WTC11 (cell line): ENCODE data around the gene ADCY1. TPM values are rescaled to one million over a fixed set of nuclear protein-coding genes. Genes with fewer than 3 reads are reported as not detected.

Source experiments
- ATAC-seq: fragments of 200-7000 bp; cut with Tn5 transposase; 2 replicates; pipeline ENCODE4 v1.10.0; 2021; ENCODE audit warnings: mild to moderate bottlenecking, moderate library complexity
- CTCF ChIA-PET: fragments of 300-600 bp; sonication (Branson Sonifier 250); formaldehyde crosslinking; loops from one replicate; lab custom pipeline; 2021; ENCODE audit warnings: antibody characterized with exemption; lab: Charles Lee
- POLR2A ChIA-PET: fragments of 350-600 bp; sonication (Branson Sonifier 250); formaldehyde crosslinking; loops from one replicate; lab custom pipeline; 2021; ENCODE audit warnings: antibody characterized with exemption; lab: Charles Lee
- DNase-seq: peaks from one replicate; pipeline ENCODE4 v3.0.0; 2021; ENCODE audit warnings: low spot score
- H3K27ac Mint-ChIP-seq: 2 replicates; pipeline ENCODE4 v1.8.0; 2021; ENCODE audit warnings: mixed read lengths
- H3K27me3 Mint-ChIP-seq: 2 replicates; pipeline ENCODE4 v1.8.0; 2021; ENCODE audit warnings: low read depth, mild to moderate bottlenecking, moderate library complexity, mixed read lengths
- H3K36me3 Mint-ChIP-seq: 2 replicates; pipeline ENCODE4 v1.8.0; 2021; ENCODE audit warnings: mixed read lengths
- H3K4me1 Mint-ChIP-seq: 2 replicates; pipeline ENCODE4 v1.8.0; 2022; ENCODE audit warnings: mixed read lengths
- H3K4me3 Mint-ChIP-seq: 2 replicates; pipeline ENCODE4 v1.8.0; 2021; ENCODE audit warnings: mild to moderate bottlenecking, moderate library complexity, mixed read lengths
- H3K9me3 Mint-ChIP-seq: 2 replicates; pipeline ENCODE4 v1.8.0; 2021; ENCODE audit warnings: mixed read lengths
- ATF1 ChIP-seq: sonication (generic); formaldehyde crosslinking; IDR thresholded peaks from 2 replicates; pipeline ENCODE4 v1.8.1; 2023; ENCODE audit warnings: mild to moderate bottlenecking, moderate library complexity, missing genetic modification reagents
- ELF4 ChIP-seq: sonication (generic); formaldehyde crosslinking; IDR thresholded peaks from 2 replicates; pipeline ENCODE4 v1.8.1; 2022; ENCODE audit warnings: low read depth, mild to moderate bottlenecking, moderate library complexity, missing genetic modification reagents
- EMX1 ChIP-seq: fragments of 250-450 bp; sonication (Bioruptor Pico); IDR thresholded peaks from 2 replicates; pipeline ENCODE4 v1.8.0; 2021; ENCODE audit warnings: mild to moderate bottlenecking
- JUN ChIP-seq: sonication (generic); formaldehyde crosslinking; IDR thresholded peaks from 2 replicates; pipeline ENCODE4 v1.8.0; 2023; ENCODE audit warnings: mild to moderate bottlenecking, missing genetic modification reagents
- MYBL2 ChIP-seq: sonication (generic); formaldehyde crosslinking; IDR thresholded peaks from 2 replicates; pipeline ENCODE4 v1.8.1; 2023; ENCODE audit warnings: mild to moderate bottlenecking, moderate library complexity, missing genetic modification reagents
- NR1H2 ChIP-seq: sonication (generic); formaldehyde crosslinking; IDR thresholded peaks from 2 replicates; pipeline ENCODE4 v1.9.0; 2021; ENCODE audit warnings: mild to moderate bottlenecking, moderate library complexity, missing genetic modification reagents
- NR3C1 ChIP-seq: sonication (generic); formaldehyde crosslinking; conservative IDR thresholded peaks from 2 replicates; pipeline ENCODE4 v1.8.1; 2023; ENCODE audit warnings: low read depth, mild to moderate bottlenecking, missing genetic modification reagents
- RELA ChIP-seq: sonication (generic); formaldehyde crosslinking; IDR thresholded peaks from 2 replicates; pipeline ENCODE4 v1.8.1; 2022; ENCODE audit warnings: missing genetic modification reagents, mild to moderate bottlenecking, borderline replicate concordance
- SMAD4 ChIP-seq: sonication (generic); formaldehyde crosslinking; IDR thresholded peaks from 2 replicates; pipeline ENCODE4 v1.8.0; 2022; ENCODE audit warnings: mild to moderate bottlenecking, missing genetic modification reagents
- TP53 ChIP-seq: sonication (generic); formaldehyde crosslinking; IDR thresholded peaks from 2 replicates; pipeline ENCODE4 v1.8.1; 2023; ENCODE audit warnings: mild to moderate bottlenecking, missing genetic modification reagents
- ZNF121 ChIP-seq: sonication (generic); formaldehyde crosslinking; IDR thresholded peaks from 2 replicates; pipeline ENCODE4 v1.8.0; 2023; ENCODE audit warnings: missing genetic modification reagents
- ZNF138 ChIP-seq: sonication (generic); formaldehyde crosslinking; conservative IDR thresholded peaks from 2 replicates; pipeline ENCODE4 v1.8.1; 2022; ENCODE audit warnings: mild to moderate bottlenecking, moderate library complexity, missing genetic modification reagents
- ZNF416 ChIP-seq: fragments of 250-450 bp; sonication (Bioruptor Pico); IDR thresholded peaks from 2 replicates; pipeline ENCODE4 v1.9.0; 2021; ENCODE audit warnings: mild to moderate bottlenecking, inconsistent platforms
- total RNA-seq: library from RNA; stranded (reverse); gene quantifications from 3 replicates; pipeline ENCODE4 v1.2.3, GENCODE V29; 2021
- TF ChIP-seq, protein P1 (sequence below): fragments of 200-600 bp; IDR thresholded peaks from 2 replicates; pipeline ENCODE4 v1.8.0; 2022; ENCODE audit warnings: antibody characterized with exemption
- TF ChIP-seq, protein P2 (sequence below): sonication (generic); formaldehyde crosslinking; IDR thresholded peaks from 2 replicates; pipeline ENCODE4 v1.8.1; 2022; ENCODE audit warnings: low read depth, missing genetic modification reagents, borderline replicate concordance
- TF ChIP-seq, protein P3 (sequence below): fragments of 250-450 bp; sonication (Bioruptor Pico); IDR thresholded peaks from 2 replicates; pipeline ENCODE4 v2.1.2; 2022; ENCODE audit warnings: mild to moderate bottlenecking, moderate library complexity
- TF ChIP-seq, protein P4 (sequence below): sonication (generic); formaldehyde crosslinking; IDR thresholded peaks from 2 replicates; pipeline ENCODE4 v1.8.0; 2022; ENCODE audit warnings: mild to moderate bottlenecking, missing genetic modification reagents
- TF ChIP-seq, protein P5 (sequence below): sonication (generic); formaldehyde crosslinking; IDR thresholded peaks from 2 replicates; pipeline ENCODE4 v1.8.0; 2022; ENCODE audit warnings: missing genetic modification reagents
- TF ChIP-seq, protein P6 (sequence below): sonication (generic); formaldehyde crosslinking; IDR thresholded peaks from 2 replicates; pipeline ENCODE4 v1.8.1; 2023; ENCODE audit warnings: mild to moderate bottlenecking, missing genetic modification reagents, borderline replicate concordance

Gene ADCY1
- total RNA-seq, 1 experiment from 2014 or later = 29.0 TPM

DNA sequence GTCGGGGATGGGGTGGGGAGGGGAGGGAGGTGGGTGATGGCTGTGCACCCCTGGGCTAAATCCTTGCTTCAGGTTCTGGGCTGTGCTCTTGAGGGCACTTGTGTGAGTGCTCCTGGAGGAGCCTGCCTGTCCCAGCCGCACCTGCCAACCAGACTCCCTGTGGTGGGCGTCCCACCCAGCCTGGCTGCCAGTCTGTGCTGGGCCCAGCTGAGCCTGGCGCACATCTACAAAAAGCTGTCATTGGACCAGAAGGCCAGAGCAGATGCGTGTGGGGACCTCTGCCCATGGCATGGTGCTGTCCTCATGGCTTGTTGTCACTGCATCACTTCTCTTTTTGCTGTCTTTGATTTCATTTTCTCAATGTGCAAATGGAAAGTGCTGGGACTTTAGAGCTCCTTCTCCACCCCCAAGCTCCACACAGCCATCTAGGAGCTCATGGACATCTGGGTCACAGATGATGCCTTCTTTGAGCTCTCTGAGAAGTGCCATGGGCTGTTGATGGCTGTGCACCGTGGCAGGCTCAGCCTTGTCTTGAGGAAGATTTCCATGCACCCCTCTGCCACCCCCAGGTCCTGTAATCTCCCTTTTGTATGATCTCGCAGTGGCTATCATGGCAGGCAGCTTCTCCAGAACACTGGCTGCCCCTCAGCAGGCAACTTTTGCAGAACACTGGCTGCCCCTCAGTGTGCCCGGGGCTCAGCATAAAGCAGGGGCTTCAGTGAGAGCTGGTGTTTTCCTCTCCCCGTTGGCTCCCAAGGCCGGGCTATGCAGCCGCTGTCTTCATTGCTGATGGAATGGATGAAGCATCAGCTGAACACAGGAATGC lies 83.9 kb downstream of the ADCY1 start:
- TF ChIP-seq, protein P1, sequence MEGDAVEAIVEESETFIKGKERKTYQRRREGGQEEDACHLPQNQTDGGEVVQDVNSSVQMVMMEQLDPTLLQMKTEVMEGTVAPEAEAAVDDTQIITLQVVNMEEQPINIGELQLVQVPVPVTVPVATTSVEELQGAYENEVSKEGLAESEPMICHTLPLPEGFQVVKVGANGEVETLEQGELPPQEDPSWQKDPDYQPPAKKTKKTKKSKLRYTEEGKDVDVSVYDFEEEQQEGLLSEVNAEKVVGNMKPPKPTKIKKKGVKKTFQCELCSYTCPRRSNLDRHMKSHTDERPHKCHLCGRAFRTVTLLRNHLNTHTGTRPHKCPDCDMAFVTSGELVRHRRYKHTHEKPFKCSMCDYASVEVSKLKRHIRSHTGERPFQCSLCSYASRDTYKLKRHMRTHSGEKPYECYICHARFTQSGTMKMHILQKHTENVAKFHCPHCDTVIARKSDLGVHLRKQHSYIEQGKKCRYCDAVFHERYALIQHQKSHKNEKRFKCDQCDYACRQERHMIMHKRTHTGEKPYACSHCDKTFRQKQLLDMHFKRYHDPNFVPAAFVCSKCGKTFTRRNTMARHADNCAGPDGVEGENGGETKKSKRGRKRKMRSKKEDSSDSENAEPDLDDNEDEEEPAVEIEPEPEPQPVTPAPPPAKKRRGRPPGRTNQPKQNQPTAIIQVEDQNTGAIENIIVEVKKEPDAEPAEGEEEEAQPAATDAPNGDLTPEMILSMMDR = no peak
- TF ChIP-seq TP53 (CRISPR knock-in tag) = no peak
- no peak for TF ChIP-seq RELA (CRISPR knock-in tag)
- no peak for TF ChIP-seq ZNF138 (CRISPR knock-in tag)
- no peak for TF ChIP-seq JUN (CRISPR knock-in tag)
- no peak for TF ChIP-seq NR1H2 (CRISPR knock-in tag)
- TF ChIP-seq ELF4 (CRISPR knock-in tag) = no peak
- no peak for TF ChIP-seq NR3C1 (CRISPR knock-in tag)
- TF ChIP-seq, protein P2, sequence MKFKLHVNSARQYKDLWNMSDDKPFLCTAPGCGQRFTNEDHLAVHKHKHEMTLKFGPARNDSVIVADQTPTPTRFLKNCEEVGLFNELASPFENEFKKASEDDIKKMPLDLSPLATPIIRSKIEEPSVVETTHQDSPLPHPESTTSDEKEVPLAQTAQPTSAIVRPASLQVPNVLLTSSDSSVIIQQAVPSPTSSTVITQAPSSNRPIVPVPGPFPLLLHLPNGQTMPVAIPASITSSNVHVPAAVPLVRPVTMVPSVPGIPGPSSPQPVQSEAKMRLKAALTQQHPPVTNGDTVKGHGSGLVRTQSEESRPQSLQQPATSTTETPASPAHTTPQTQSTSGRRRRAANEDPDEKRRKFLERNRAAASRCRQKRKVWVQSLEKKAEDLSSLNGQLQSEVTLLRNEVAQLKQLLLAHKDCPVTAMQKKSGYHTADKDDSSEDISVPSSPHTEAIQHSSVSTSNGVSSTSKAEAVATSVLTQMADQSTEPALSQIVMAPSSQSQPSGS (CRISPR knock-in tag) = no peak
- no peak for TF ChIP-seq ATF1 (CRISPR knock-in tag)
- no peak for TF ChIP-seq MYBL2 (CRISPR knock-in tag)
- TF ChIP-seq, all 79 proteins: peak for 0
- Mint-ChIP-seq H3K4me1 (no peaks in the 10 kb centered on the region), H3K9me3 (no peaks in the 10 kb centered on the region), H3K4me3 (no peak overlapping the region), H3K36me3 (peaks cover 3% of the 10 kb centered on the region), H3K27me3 (no peaks in the 10 kb centered on the region), H3K27ac (no peak overlapping the region; the same call in 1 of the 2 replicates)
- ChIA-PET CTCF (interaction anchor here (1.4 kb wide), 1 partner anchor 441 kb away, joined by 3 read pairs; no protein-coding TSS in a partner anchor), POLR2A (no interaction called here)
- ATAC-seq = no peak
- DNase-seq = no peak

DNA sequence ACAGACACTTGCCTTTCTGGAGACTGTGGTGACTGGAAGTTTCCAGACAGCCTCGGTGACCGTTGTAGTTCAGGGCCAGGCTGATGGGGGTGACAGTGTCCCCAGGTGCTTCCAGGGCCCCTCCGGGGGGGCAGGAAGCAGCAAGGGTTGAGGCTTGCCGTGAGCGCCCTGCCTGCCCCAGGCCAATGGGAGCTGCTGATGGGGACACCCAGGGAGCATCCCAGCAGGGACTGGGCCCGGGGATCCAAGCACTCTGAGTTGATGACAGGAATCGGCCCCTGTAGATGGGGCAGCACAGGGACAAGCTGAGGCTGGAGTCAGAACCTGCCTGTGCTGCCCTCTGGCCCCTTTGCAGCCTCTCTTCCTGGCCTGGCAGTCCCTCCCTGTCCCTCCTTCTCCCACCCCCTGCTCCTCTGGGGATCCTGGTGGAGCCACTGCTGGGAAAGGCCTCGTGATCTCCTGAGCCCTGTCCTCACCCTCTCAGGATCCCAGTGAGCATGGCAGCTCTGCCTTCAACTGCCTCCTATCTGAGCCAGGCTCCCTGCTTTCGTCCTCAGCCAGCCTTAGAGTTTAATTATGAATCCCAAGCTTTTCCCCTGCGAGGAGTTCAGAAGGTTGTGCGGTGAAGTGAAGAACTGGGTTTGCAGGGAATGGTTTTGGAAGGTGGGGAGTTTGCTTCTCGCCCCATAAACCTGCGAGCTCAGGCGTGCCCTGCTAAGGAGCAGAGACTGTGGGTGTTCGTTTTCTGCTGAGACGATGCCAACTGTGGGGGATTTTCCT lies 84.7 kb downstream of the ADCY1 start:
- no peak for DNase-seq
- peaks cover 5% of the 10 kb centered on the region for H3K36me3 Mint-ChIP-seq
- H3K9me3 Mint-ChIP-seq = no peaks in the 10 kb centered on the region
- H3K4me1 Mint-ChIP-seq = no peaks in the 10 kb centered on the region
- no peak for ATAC-seq
- H3K4me3 Mint-ChIP-seq = no peak overlapping the region
- POLR2A ChIA-PET = interaction anchor here (0.5 kb wide), 1 partner anchor 50 kb away, joined by 3 read pairs; no protein-coding TSS in a partner anchor
- H3K27ac Mint-ChIP-seq = no peak overlapping the region
- CTCF ChIA-PET = interaction anchor here (1.4 kb wide), 1 partner anchor 442 kb away, joined by 3 read pairs; no protein-coding TSS in a partner anchor
- no peaks in the 10 kb centered on the region for H3K27me3 Mint-ChIP-seq
- TF ChIP-seq SMAD4 (CRISPR knock-in tag) (no peak), ZNF121 (CRISPR knock-in tag) (no peak), EMX1 (CRISPR knock-in tag) (no peak), ZNF416 (CRISPR knock-in tag) (no peak), JUN (CRISPR knock-in tag) (no peak)
- TF ChIP-seq, protein P3, sequence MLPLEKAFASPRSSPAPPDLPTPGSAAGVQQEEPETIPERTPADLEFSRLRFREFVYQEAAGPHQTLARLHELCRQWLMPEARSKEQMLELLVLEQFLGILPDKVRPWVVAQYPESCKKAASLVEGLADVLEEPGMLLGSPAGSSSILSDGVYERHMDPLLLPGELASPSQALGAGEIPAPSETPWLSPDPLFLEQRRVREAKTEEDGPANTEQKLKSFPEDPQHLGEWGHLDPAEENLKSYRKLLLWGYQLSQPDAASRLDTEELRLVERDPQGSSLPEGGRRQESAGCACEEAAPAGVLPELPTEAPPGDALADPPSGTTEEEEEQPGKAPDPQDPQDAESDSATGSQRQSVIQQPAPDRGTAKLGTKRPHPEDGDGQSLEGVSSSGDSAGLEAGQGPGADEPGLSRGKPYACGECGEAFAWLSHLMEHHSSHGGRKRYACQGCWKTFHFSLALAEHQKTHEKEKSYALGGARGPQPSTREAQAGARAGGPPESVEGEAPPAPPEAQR (CRISPR knock-in tag) = no peak
- TF ChIP-seq, protein P4, sequence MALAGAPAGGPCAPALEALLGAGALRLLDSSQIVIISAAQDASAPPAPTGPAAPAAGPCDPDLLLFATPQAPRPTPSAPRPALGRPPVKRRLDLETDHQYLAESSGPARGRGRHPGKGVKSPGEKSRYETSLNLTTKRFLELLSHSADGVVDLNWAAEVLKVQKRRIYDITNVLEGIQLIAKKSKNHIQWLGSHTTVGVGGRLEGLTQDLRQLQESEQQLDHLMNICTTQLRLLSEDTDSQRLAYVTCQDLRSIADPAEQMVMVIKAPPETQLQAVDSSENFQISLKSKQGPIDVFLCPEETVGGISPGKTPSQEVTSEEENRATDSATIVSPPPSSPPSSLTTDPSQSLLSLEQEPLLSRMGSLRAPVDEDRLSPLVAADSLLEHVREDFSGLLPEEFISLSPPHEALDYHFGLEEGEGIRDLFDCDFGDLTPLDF = no peak
- TF ChIP-seq, protein P5, sequence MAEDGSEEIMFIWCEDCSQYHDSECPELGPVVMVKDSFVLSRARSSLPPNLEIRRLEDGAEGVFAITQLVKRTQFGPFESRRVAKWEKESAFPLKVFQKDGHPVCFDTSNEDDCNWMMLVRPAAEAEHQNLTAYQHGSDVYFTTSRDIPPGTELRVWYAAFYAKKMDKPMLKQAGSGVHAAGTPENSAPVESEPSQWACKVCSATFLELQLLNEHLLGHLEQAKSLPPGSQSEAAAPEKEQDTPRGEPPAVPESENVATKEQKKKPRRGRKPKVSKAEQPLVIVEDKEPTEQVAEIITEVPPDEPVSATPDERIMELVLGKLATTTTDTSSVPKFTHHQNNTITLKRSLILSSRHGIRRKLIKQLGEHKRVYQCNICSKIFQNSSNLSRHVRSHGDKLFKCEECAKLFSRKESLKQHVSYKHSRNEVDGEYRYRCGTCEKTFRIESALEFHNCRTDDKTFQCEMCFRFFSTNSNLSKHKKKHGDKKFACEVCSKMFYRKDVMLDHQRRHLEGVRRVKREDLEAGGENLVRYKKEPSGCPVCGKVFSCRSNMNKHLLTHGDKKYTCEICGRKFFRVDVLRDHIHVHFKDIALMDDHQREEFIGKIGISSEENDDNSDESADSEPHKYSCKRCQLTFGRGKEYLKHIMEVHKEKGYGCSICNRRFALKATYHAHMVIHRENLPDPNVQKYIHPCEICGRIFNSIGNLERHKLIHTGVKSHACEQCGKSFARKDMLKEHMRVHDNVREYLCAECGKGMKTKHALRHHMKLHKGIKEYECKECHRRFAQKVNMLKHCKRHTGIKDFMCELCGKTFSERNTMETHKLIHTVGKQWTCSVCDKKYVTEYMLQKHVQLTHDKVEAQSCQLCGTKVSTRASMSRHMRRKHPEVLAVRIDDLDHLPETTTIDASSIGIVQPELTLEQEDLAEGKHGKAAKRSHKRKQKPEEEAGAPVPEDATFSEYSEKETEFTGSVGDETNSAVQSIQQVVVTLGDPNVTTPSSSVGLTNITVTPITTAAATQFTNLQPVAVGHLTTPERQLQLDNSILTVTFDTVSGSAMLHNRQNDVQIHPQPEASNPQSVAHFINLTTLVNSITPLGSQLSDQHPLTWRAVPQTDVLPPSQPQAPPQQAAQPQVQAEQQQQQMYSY (CRISPR knock-in tag) = no peak
- TF ChIP-seq, protein P6, sequence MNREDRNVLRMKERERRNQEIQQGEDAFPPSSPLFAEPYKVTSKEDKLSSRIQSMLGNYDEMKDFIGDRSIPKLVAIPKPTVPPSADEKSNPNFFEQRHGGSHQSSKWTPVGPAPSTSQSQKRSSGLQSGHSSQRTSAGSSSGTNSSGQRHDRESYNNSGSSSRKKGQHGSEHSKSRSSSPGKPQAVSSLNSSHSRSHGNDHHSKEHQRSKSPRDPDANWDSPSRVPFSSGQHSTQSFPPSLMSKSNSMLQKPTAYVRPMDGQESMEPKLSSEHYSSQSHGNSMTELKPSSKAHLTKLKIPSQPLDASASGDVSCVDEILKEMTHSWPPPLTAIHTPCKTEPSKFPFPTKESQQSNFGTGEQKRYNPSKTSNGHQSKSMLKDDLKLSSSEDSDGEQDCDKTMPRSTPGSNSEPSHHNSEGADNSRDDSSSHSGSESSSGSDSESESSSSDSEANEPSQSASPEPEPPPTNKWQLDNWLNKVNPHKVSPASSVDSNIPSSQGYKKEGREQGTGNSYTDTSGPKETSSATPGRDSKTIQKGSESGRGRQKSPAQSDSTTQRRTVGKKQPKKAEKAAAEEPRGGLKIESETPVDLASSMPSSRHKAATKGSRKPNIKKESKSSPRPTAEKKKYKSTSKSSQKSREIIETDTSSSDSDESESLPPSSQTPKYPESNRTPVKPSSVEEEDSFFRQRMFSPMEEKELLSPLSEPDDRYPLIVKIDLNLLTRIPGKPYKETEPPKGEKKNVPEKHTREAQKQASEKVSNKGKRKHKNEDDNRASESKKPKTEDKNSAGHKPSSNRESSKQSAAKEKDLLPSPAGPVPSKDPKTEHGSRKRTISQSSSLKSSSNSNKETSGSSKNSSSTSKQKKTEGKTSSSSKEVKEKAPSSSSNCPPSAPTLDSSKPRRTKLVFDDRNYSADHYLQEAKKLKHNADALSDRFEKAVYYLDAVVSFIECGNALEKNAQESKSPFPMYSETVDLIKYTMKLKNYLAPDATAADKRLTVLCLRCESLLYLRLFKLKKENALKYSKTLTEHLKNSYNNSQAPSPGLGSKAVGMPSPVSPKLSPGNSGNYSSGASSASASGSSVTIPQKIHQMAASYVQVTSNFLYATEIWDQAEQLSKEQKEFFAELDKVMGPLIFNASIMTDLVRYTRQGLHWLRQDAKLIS (CRISPR knock-in tag) = no peak
